Testis (tissue), 3 donors: ENCODE data around the gene CCDC85A. TPM values are rescaled to one million over a fixed set of nuclear protein-coding genes. Genes with fewer than 3 reads are reported as not detected.

ENCODE experiments used
- DNase-seq: peaks from one replicate; pipeline ENCODE4 v3.0.0-alpha.2; 2019
- H3K27ac ChIP-seq, 2 donors: fragments of 200-600 bp; sonication (generic); one replicate each; pipeline ENCODE4 v1.5.1; 2019
- H3K27me3 ChIP-seq: fragments of 200-600 bp; sonication (generic); one replicate; pipeline ENCODE4 v1.5.1; 2019
- H3K36me3 ChIP-seq: fragments of 200-600 bp; sonication (generic); one replicate; pipeline ENCODE4 v1.5.1; 2017; ENCODE audit warnings: low read depth; ENCODE audit errors: missing control alignments
- H3K4me1 ChIP-seq: fragments of 200-600 bp; sonication (generic); one replicate; pipeline ENCODE4 v1.5.1; 2019
- H3K4me3 ChIP-seq, 2 donors: fragments of 200-600 bp; sonication (generic); one replicate each; pipeline ENCODE4 v1.5.1; 2017 to 2019
- H3K9me3 ChIP-seq: fragments of 200-600 bp; sonication (generic); one replicate; pipeline ENCODE4 v1.5.1; 2017
- CTCF ChIP-seq, 3 experiments: fragments of 450-650 bp in 2 of 3; fragments of 200-600 bp in 1 of 3; sonication (generic) in 1 of 3; IDR thresholded peaks; one replicate each; pipeline ENCODE4 v1.5.1; 2016 to 2019; ENCODE audit warnings: antibody characterized with exemption in 3 of 3, mild to moderate bottlenecking in 2 of 3, moderate library complexity in 1 of 3
- POLR2A ChIP-seq: fragments of 450-650 bp; IDR thresholded peaks from one replicate; pipeline ENCODE4 v1.6.1; 2017; ENCODE audit warnings: antibody characterized with exemption, mild to moderate bottlenecking, moderate library complexity
- WGBS, 2 donors: methylation state at CpG; one replicate each; pipeline ENCODE4 v1.1.5; 2018; 5-methylcytosine and 5-hydroxymethylcytosine counted together
- intact Hi-C: fragments of 100-400 bp; cut with DNase I; formaldehyde crosslinking; loops from one replicate; pipeline ENCODE4 v1.15.1; 2023; ENCODE audit warnings: low total_unique reads
- polyA plus RNA-seq: library from polyadenylated mRNA; stranded (reverse); fragments of 350-450 nt; fragmentation: Illumina TruSeq; extraction: RNeasy Lipid Tissue Mini Kit (QIAGEN cat#74804); gene quantifications from one replicate; pipeline ENCODE4 v1.2.3, GENCODE V29; 2014; ENCODE audit warnings: low read depth, low replicate concordance; ENCODE audit not compliant: insufficient read depth
- small RNA-seq, 2 donors: library from RNA; depleted of rRNA; stranded (forward); fragments of <200 nt; gene quantifications; one replicate each; pipeline ENCODE3, GENCODE V24; 2016
- total RNA-seq, 2 donors: library from RNA; depleted of rRNA; stranded (reverse); fragments of >200 nt; gene quantifications; one replicate each; pipeline ENCODE4 v1.2.3, GENCODE V29; 2016

Gene CCDC85A
- total and polyA plus RNA-seq, 3 donors from 2014 or later, result 0.61 to 3.9 (median 2.9) TPM

DNA sequence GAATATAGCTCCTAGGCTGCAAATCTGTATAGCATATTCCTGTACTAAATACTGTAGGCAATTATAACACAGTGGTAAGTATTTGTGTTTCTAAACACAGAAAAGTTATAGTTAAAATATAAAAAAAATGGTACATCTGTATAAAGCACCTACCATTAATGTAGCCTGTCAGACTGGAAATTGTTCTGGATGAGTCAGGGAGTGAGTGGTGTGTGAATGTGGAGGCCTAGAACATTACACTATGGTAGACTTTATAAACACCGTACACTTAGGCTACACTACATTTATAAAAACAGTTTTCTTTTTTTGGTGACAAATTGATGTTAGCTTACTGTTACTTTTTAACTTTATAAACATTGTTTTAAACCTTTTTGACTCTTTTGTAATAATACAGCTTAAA is 226.3 kb downstream of the CCDC85A start:
- Histone ChIP-seq H3K4me1 (no peaks in the 10 kb centered on the region), H3K9me3 (no peaks in the 10 kb centered on the region), H3K27ac (no peak overlapping the region), H3K36me3 (no peaks in the 10 kb centered on the region), H3K4me3 (no peak overlapping the region), H3K27me3 (no peaks in the 10 kb centered on the region)
- no peak for DNase-seq
- WGBS, 2 donors, result 86 to 100% methylated on average over 1 of the region's 1 CpG
- TF ChIP-seq CTCF (IDR thresholded peaks at IDR 0.05) (no peak), POLR2A (no peak)
- intact Hi-C loops, result no loop called here

GRCh38 chr2:56416500-56417176 is 232.8 kb downstream of the CCDC85A start:
- Histone ChIP-seq H3K4me1 (no peaks in the 10 kb centered on the region), H3K27ac (no peak overlapping the region), H3K27me3 (no peaks in the 10 kb centered on the region), H3K4me3 (no peak overlapping the region), H3K36me3 (no peaks in the 10 kb centered on the region), H3K9me3 (no peaks in the 10 kb centered on the region)
- no peak for DNase-seq
- TF ChIP-seq CTCF (IDR thresholded peaks at IDR 0.05) (no peak), POLR2A (no peak)
- intact Hi-C loops, result no loop called here
- 76 to 85% methylated on average over 1 of the region's 1 CpG for WGBS, 2 donors

Small RNA genes within 50 kb of the gene (small RNA-seq; reads per million reads assigned to genes)
- gene RNA5SP93, result 0 reads per million in 2 donors
